Measurements from ENCODE around the gene ITGB4. TPM values are rescaled to one million over a fixed set of nuclear protein-coding genes. Genes with fewer than 3 reads are reported as not detected.

Gene ITGB4
- total RNA-seq, 6 experiments from 2014 or later, result 0.92 to 4.1 (median 2.0) TPM

GRCh38 chr17:75731086-75731715 is 9.9 kb downstream of the ITGB4 start:
- no peak overlapping the region for H3K4me3 ChIP-seq
- TF ChIP-seq CTCF (IDR thresholded peaks at IDR 0.05), result no peak
- TF ChIP-seq POLR2A (IDR thresholded peaks at IDR 0.05), result no peak
- H3K4me1 ChIP-seq, result peaks cover 0 to 8% (median 0%) of the 10 kb centered on the region in 4 donors
- no peak overlapping the region for H3K27ac ChIP-seq
- 70% methylated on average over 4 of the region's 26 CpGs for WGBS (ENCODE audit: insufficient coverage, low coverage, low lambda C conversion rate, missing lambda C conversion rate)
- intact Hi-C loops (cut with DNase I), result no loop called here
- no peak for ATAC-seq
- no peaks in the 10 kb centered on the region for H3K27me3 ChIP-seq
- no peaks in the 10 kb centered on the region for H3K36me3 ChIP-seq
- no peaks in the 10 kb centered on the region for H3K9me3 ChIP-seq
- DNase-seq, result no peak

- DNase-seq, result no peak
- no peaks in the 10 kb centered on the region for H3K27me3 ChIP-seq
- no peak for TF ChIP-seq CTCF (IDR thresholded peaks at IDR 0.05)
- TF ChIP-seq POLR2A (IDR thresholded peaks at IDR 0.05), result no peak
- intact Hi-C loops (cut with DNase I), result no loop called here
- peaks cover 0 to 8% (median 0%) of the 10 kb centered on the region in 4 donors for H3K4me1 ChIP-seq
- no peaks in the 10 kb centered on the region for H3K9me3 ChIP-seq
- ATAC-seq, result no peak
- no peak overlapping the region for H3K27ac ChIP-seq
- H3K4me3 ChIP-seq, result no peak overlapping the region
- whole genome bisulfite sequencing (ENCODE audit: insufficient coverage, low coverage, low lambda C conversion rate, missing lambda C conversion rate), result 88% methylated on average over 18 of the region's 31 CpGs
- no peaks in the 10 kb centered on the region for H3K36me3 ChIP-seq
These were observed 10.6 kb downstream of the ITGB4 start for GRCh38 chr17:75731716-75732498.

GRCh38 chr17:75733471-75733870 is 12.2 kb downstream of the ITGB4 start:
- H3K27me3 ChIP-seq, result no peaks in the 10 kb centered on the region
- DNase-seq (no peak), ATAC-seq (no peak)
- WGBS (ENCODE audit: insufficient coverage, low coverage, low lambda C conversion rate, missing lambda C conversion rate), result 97% methylated on average over 10 of the region's 18 CpGs
- no peak overlapping the region for H3K4me3 ChIP-seq
- peaks cover 0 to 13% (median 0%) of the 10 kb centered on the region in 4 donors for H3K4me1 ChIP-seq
- H3K9me3 ChIP-seq, result no peaks in the 10 kb centered on the region
- H3K36me3 ChIP-seq, result no peaks in the 10 kb centered on the region
- no peak overlapping the region for H3K27ac ChIP-seq
- TF ChIP-seq POLR2A (IDR thresholded peaks at IDR 0.05) (no peak), CTCF (IDR thresholded peaks at IDR 0.05) (no peak)
- intact Hi-C loops (cut with DNase I), result no loop called here

GRCh38 chr17:75734674-75735294 is 13.5 kb downstream of the ITGB4 start:
- Histone ChIP-seq H3K27me3 (no peaks in the 10 kb centered on the region), H3K36me3 (no peaks in the 10 kb centered on the region), H3K27ac (peak overlapping the region in 1 of 3 donors; percentile 25), H3K4me3 (peak overlapping the region in 1 of 3 donors; percentile 22), H3K9me3 (no peaks in the 10 kb centered on the region), H3K4me1 (peaks cover 0 to 16% (median 0%) of the 10 kb centered on the region in 4 donors)
- ATAC-seq, result peak; percentile 61 to 76 (median 68)
- no peak for DNase-seq
- TF ChIP-seq CTCF (IDR thresholded peaks at IDR 0.05), result no peak
- no peak for TF ChIP-seq POLR2A (IDR thresholded peaks at IDR 0.05)
- WGBS (ENCODE audit: insufficient coverage, low coverage, low lambda C conversion rate, missing lambda C conversion rate), result 29% methylated on average over 4 of the region's 4 CpGs
- intact Hi-C loops (cut with DNase I), result no loop called here
